Thyroid gland (tissue), 4 donors: ENCODE data around the gene MRPL50. TPM values are rescaled to one million over a fixed set of nuclear protein-coding genes. Genes with fewer than 3 reads are reported as not detected.

Experiments
- DNase-seq, 2 donors: peaks; one replicate each; pipeline ENCODE4 v3.0.0-alpha.2; 2019
- H3K27ac ChIP-seq, 3 donors: fragments of 200-600 bp; sonication (generic); 1 replicate in 2 of 3; 2 replicates in 1 of 3; pipeline ENCODE4 v1.5.1; 2016 to 2019; ENCODE audit warnings: mild to moderate bottlenecking in 1 of 3, moderate library complexity in 1 of 3
- H3K27me3 ChIP-seq: fragments of 200-600 bp; sonication (generic); one replicate; pipeline ENCODE4 v1.5.1; 2019
- H3K36me3 ChIP-seq, 2 donors: fragments of 200-600 bp; sonication (generic); one replicate each; pipeline ENCODE4 v1.5.1; 2016 to 2019
- H3K4me1 ChIP-seq, 2 donors: fragments of 200-600 bp; sonication (generic); one replicate each; pipeline ENCODE4 v1.5.1; 2017 to 2019
- H3K4me3 ChIP-seq, 3 donors: fragments of 200-600 bp; sonication (generic); replicated peaks in 1 of 3; 1 replicate in 2 of 3; 2 replicates in 1 of 3; pipeline ENCODE4 v1.5.1; 2016; ENCODE audit warnings: mild to moderate bottlenecking in 1 of 3
- H3K9me3 ChIP-seq: fragments of 200-600 bp; sonication (generic); one replicate; pipeline ENCODE4 v1.5.1; 2017
- POLR2A ChIP-seq, 2 donors: fragments of 450-650 bp; IDR thresholded peaks; one replicate each; pipeline ENCODE4 v1.6.1; 2017; ENCODE audit warnings: antibody characterized with exemption in 2 of 2, mild to moderate bottlenecking in 2 of 2, moderate library complexity in 1 of 2
- WGBS, 2 donors: methylation state at CpG; one replicate each; pipeline ENCODE4 v1.1.5; 2017; 5-methylcytosine and 5-hydroxymethylcytosine counted together
- intact Hi-C: fragments of 100-400 bp; cut with DNase I; formaldehyde crosslinking; loops from one replicate; pipeline ENCODE4 v1.15.1; 2023
- total RNA-seq, 4 donors: library from RNA; depleted of rRNA; stranded (reverse); fragments of >200 nt; gene quantifications; one replicate each; pipeline ENCODE4 v1.2.3, GENCODE V29; 2016
- TF ChIP-seq, protein P1 (sequence below), 6 experiments: fragments of 200-600 bp in 3 of 6; fragments of 450-650 bp in 3 of 6; sonication (generic) in 3 of 6; IDR thresholded peaks; one replicate each; pipeline ENCODE4 v1.5.1; 2016 to 2019; ENCODE audit warnings: antibody characterized with exemption in 6 of 6, mild to moderate bottlenecking in 2 of 6, inconsistent platforms in 1 of 6, moderate library complexity in 1 of 6

MRPL50 gene
- total RNA-seq, 4 donors from 2014 or later = 12.5 to 17.4 (median 13.7) TPM

DNA sequence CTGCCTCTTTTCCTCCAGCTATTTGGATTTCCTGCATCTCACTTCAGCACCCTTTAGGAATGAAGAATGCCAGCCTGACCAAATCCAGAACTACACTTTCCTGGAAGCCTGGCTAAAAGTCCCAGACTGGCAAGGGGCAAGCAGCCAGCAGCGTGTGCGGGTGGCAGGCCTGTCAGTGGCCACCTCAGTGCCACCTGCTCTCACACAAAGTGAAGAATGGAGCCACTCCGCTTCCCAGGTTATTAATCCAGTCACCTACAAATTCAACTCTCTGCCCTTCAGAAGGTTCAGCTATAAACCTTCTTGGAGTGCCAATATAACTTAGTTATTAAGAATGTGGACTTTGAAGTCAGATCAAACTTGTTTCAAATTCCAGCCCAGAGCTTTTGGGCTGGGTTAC lies 43.9 kb upstream of the MRPL50 start:
- DNase-seq = no peak
- Histone ChIP-seq H3K36me3 (no peaks in the 10 kb centered on the region), H3K27ac (no peak overlapping the region), H3K9me3 (no peaks in the 10 kb centered on the region), H3K4me1 (no peaks in the 10 kb centered on the region), H3K4me3 (no peak overlapping the region), H3K27me3 (no peaks in the 10 kb centered on the region)
- 94 to 95% methylated on average over 3 of the region's 3 CpGs for WGBS, 2 donors
- intact Hi-C loops = no loop called here
- TF ChIP-seq, protein P1, sequence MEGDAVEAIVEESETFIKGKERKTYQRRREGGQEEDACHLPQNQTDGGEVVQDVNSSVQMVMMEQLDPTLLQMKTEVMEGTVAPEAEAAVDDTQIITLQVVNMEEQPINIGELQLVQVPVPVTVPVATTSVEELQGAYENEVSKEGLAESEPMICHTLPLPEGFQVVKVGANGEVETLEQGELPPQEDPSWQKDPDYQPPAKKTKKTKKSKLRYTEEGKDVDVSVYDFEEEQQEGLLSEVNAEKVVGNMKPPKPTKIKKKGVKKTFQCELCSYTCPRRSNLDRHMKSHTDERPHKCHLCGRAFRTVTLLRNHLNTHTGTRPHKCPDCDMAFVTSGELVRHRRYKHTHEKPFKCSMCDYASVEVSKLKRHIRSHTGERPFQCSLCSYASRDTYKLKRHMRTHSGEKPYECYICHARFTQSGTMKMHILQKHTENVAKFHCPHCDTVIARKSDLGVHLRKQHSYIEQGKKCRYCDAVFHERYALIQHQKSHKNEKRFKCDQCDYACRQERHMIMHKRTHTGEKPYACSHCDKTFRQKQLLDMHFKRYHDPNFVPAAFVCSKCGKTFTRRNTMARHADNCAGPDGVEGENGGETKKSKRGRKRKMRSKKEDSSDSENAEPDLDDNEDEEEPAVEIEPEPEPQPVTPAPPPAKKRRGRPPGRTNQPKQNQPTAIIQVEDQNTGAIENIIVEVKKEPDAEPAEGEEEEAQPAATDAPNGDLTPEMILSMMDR (IDR thresholded peaks at IDR 0.05) = no peak
- no peak for TF ChIP-seq POLR2A (IDR thresholded peaks at IDR 0.05)

DNA sequence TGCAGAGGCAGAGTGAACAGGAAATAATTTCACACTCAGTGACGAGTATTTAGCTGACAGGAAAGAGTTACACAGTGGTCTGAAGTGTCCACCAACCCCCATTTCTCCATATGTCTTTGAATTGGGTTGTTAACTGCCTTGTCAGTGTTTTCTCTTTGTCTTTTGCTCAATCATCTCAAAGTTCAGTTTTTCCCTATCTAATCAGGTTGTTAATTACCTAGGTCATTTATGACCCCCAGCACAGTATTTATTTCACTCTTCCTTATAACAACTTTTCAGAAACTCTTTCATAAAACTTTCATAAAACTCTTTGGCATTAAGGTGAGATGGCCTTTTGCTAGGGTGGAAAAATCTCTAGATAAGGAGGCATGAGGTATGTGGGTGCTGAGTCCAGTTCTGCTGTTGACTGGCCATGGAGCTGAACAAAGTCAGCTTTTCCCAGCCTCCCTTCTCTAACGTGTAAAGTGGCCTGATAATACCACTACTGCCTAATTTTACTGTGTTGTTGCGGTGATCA lies 42.4 kb upstream of the MRPL50 start:
- Histone ChIP-seq H3K27ac (no peak overlapping the region), H3K4me3 (no peak overlapping the region), H3K36me3 (no peaks in the 10 kb centered on the region), H3K9me3 (no peaks in the 10 kb centered on the region), H3K27me3 (no peaks in the 10 kb centered on the region), H3K4me1 (no peaks in the 10 kb centered on the region)
- WGBS, 2 donors = 64 to 69% methylated on average over 3 of the region's 3 CpGs
- intact Hi-C loops = no loop called here
- DNase-seq = no peak
- TF ChIP-seq POLR2A (IDR thresholded peaks at IDR 0.05) = no peak
- TF ChIP-seq, protein P1 (IDR thresholded peaks at IDR 0.05) = no peak

DNA sequence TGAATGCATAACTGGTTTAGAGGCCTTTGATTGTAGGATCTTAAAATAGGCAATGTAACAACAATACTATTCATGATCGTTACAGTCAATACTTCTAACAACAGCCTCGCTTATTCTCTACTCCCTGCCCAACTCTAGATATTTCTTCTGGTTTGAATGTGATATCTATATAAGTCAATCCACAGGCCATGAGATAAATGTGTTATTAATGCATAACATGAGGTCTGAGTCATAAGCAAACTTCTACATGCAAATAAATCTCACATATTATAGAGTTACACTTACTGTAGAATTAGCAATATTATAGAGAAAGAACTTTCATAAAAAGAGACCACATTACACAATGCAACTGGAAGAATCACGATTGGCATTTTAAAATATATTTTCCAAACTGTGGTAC lies 40.1 kb upstream of the MRPL50 start:
- no peak overlapping the region for H3K27ac ChIP-seq
- 86 to 87% methylated on average over 3 of the region's 3 CpGs for WGBS, 2 donors
- no peak for TF ChIP-seq POLR2A (IDR thresholded peaks at IDR 0.05)
- TF ChIP-seq, protein P1 (IDR thresholded peaks at IDR 0.05) = no peak
- H3K4me3 ChIP-seq = no peak overlapping the region
- no peaks in the 10 kb centered on the region for H3K27me3 ChIP-seq
- intact Hi-C loops = no loop called here
- no peaks in the 10 kb centered on the region for H3K9me3 ChIP-seq
- no peaks in the 10 kb centered on the region for H3K4me1 ChIP-seq
- DNase-seq = no peak
- no peaks in the 10 kb centered on the region for H3K36me3 ChIP-seq

DNA sequence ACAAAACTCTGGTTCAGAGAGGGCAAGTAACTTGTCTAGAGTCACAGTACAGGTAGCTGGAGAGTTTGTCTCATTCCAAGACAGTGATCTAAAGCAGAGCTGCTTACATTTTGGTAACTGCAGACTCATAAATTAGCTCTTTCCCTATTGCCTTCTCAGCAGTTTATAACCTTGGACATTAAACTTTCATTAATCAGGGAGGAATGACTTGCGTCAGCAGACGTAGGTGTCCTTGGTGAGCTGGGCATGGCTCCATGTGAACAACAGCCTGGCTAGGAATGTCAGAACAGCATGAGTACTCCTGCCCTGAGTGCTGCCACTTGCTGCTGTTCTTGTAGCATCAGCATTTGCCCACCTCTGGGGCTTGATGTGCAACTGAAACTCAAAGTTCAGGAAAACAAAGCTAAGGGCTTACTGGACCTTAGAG lies 39.4 kb upstream of the MRPL50 start:
- no peak overlapping the region for H3K27ac ChIP-seq
- 58 to 62% methylated on average over 2 of the region's 2 CpGs for WGBS, 2 donors

DNA sequence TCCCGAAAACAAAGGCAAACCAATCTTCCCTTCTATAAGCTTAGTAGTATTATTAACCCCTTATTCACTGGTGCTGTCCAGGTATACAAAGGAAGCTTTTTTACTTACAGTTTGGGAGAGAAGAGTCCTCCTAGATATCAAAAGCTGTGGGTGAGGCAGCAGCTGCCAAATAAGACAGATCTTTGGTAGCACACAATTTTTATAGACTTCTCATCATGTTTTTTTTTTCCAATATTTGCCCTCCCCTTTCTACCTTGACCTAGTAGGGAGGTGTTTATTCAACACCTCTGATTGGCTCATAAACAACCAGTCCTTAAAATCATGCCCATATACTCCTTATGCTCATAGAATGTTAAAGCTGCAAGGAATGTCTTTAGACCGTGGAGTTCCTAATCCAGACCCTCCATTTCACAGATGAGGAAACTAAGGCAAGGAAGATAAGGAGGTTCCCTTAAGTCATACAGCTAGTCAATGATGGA lies 37.2 kb upstream of the MRPL50 start, which contains the start of gene ALDOB:
Gene ALDOB (minus strand): TSS at position 174 of the 479 bp plus-strand sequence. CDS start 4,887 bp downstream, outside the sequence.
- no peaks in the 10 kb centered on the region for H3K36me3 ChIP-seq
- H3K27ac ChIP-seq = no peak within 1 kb of the TSS
- no peaks in the 10 kb centered on the region for H3K27me3 ChIP-seq
- intact Hi-C loops = no loop called here
- WGBS, 2 donors = 65 to 69% methylated on average over 2 of the region's 2 CpGs
- no peaks in the 10 kb centered on the region for H3K4me1 ChIP-seq
- no peak for DNase-seq
- no peaks in the 10 kb centered on the region for H3K9me3 ChIP-seq
- no peak for TF ChIP-seq POLR2A (IDR thresholded peaks at IDR 0.05)
- TF ChIP-seq, protein P1 (IDR thresholded peaks at IDR 0.05) = no peak
- no peak within 1 kb of the TSS for H3K4me3 ChIP-seq

More for the DNA sequence above, 39.4 kb upstream of the MRPL50 start:
- TF ChIP-seq POLR2A (IDR thresholded peaks at IDR 0.05) = no peak
- TF ChIP-seq, protein P1 (IDR thresholded peaks at IDR 0.05) = no peak
- no peaks in the 10 kb centered on the region for H3K36me3 ChIP-seq
- intact Hi-C loops = no loop called here
- no peaks in the 10 kb centered on the region for H3K27me3 ChIP-seq
- H3K9me3 ChIP-seq = no peaks in the 10 kb centered on the region
- DNase-seq = no peak
- no peak overlapping the region for H3K4me3 ChIP-seq
- no peaks in the 10 kb centered on the region for H3K4me1 ChIP-seq
